SK-N-SH (cell line): ENCODE data around the gene PSTPIP1. TPM values are rescaled to one million over a fixed set of nuclear protein-coding genes. Genes with fewer than 3 reads are reported as not detected.
A peak's percentile ranks its signal among the peaks of the same experiment; 100 is the strongest.

Experiments used
- CTCF ChIA-PET: fragments of 300-600, 350-600 bp; formaldehyde crosslinking; extraction: SDS; loops from one replicate; lab custom pipeline; 2021; lab: Yijun Ruan, JAX
- POLR2A ChIA-PET: fragments of 350-600 bp; sonication (Branson Sonifier 250); formaldehyde crosslinking; extraction: SDS; loops from one replicate; lab custom pipeline; 2020; ENCODE audit warnings: antibody characterized with exemption, inconsistent platforms; lab: Yijun Ruan, JAX
- DNase-seq: peaks from one replicate; pipeline ENCODE4 v3.0.0; 2012
- H2AFZ ChIP-seq: fragments of 200-600 bp; sonication (generic); 2 replicates; pipeline ENCODE4 v1.8.1; 2016; ENCODE audit warnings: antibody characterized with exemption, mild to moderate bottlenecking, low read depth
- H3F3A ChIP-seq: fragments of 200-600 bp; sonication (generic); replicated peaks from 2 replicates; pipeline ENCODE3; 2016; ENCODE audit warnings: antibody characterized with exemption, mild to moderate bottlenecking; ENCODE audit not compliant: insufficient read depth
- H3K27ac ChIP-seq, 2 experiments: fragments of 200-500 bp in 1 of 2; fragments of 200-600 bp in 1 of 2; sonication (Bioruptor generic) in 1 of 2; sonication (generic), shearing (Covaris generic) in 1 of 2; 2 replicates each; pipeline versions ENCODE4 v1.5.1 to v1.6.1; 2014 to 2016; ENCODE audit warnings: low read depth in 2 of 2, inconsistent platforms in 1 of 2, low read length in 1 of 2, mild to moderate bottlenecking in 1 of 2, mixed read lengths in 1 of 2
- H3K27me3 ChIP-seq: fragments of 200-600 bp; sonication (generic), shearing (Covaris generic); 2 replicates; pipeline ENCODE4 v1.6.1; 2016; ENCODE audit warnings: mixed run types; ENCODE audit not compliant: insufficient read depth
- H3K36me3 ChIP-seq, 2 experiments: fragments of 200-500 bp in 1 of 2; fragments of 200-600 bp in 1 of 2; sonication (Bioruptor generic) in 1 of 2; sonication (generic) in 1 of 2; replicated peaks in 1 of 2; 2 replicates each; pipeline versions ENCODE3 to v1.5.1; 2014 to 2016; ENCODE audit warnings: low read length in 1 of 2, mild to moderate bottlenecking in 1 of 2; ENCODE audit not compliant: insufficient read depth in 2 of 2, control insufficient read depth in 1 of 2
- H3K4me1 ChIP-seq, 2 experiments: fragments of 200-500 bp in 1 of 2; fragments of 200-600 bp in 1 of 2; sonication (Bioruptor generic) in 1 of 2; sonication (generic), shearing (Covaris generic) in 1 of 2; 2 replicates each; pipeline versions ENCODE4 v1.5.1 to v1.6.1; 2014 to 2016; ENCODE audit warnings: low read depth in 1 of 2, low read length in 1 of 2, mixed run types in 1 of 2; ENCODE audit not compliant: insufficient read depth in 2 of 2, control insufficient read depth in 1 of 2
- H3K4me2 ChIP-seq: fragments of 200-600 bp; sonication (generic), shearing (Covaris generic); 2 replicates; pipeline ENCODE4 v1.6.1; 2017; ENCODE audit warnings: mixed run types
- H3K4me3 ChIP-seq, 2 experiments: fragments of 200-500 bp in 1 of 2; fragments of 200-600 bp in 1 of 2; sonication (Bioruptor generic) in 1 of 2; sonication (generic), shearing (Covaris generic) in 1 of 2; 2 replicates each; pipeline versions ENCODE4 v1.5.1 to v1.8.1; 2014 to 2016; ENCODE audit warnings: low read depth in 2 of 2, inconsistent platforms in 1 of 2, low read length in 1 of 2, mild to moderate bottlenecking in 1 of 2, mixed read lengths in 1 of 2, moderate library complexity in 1 of 2
- H3K79me2 ChIP-seq: fragments of 200-600 bp; sonication (generic); 2 replicates; pipeline ENCODE4 v1.8.1; 2017; ENCODE audit warnings: mild to moderate bottlenecking; ENCODE audit not compliant: insufficient read depth
- H3K9ac ChIP-seq: fragments of 200-600 bp; sonication (generic); 2 replicates; pipeline ENCODE4 v1.6.1; 2017; ENCODE audit warnings: mixed run types
- H3K9me2 ChIP-seq: fragments of 200-600 bp; sonication (generic); 2 replicates; pipeline ENCODE4 v1.6.1; 2017; ENCODE audit warnings: mixed run types
- H3K9me3 ChIP-seq: fragments of 200-600 bp; sonication (generic); 2 replicates; pipeline ENCODE4 v1.6.1; 2017; ENCODE audit warnings: mixed run types, mild to moderate bottlenecking, moderate library complexity
- H4K20me1 ChIP-seq: fragments of 200-600 bp; sonication (generic); 2 replicates; pipeline ENCODE4 v1.6.1; 2017; ENCODE audit warnings: mild to moderate bottlenecking, mixed run types; ENCODE audit not compliant: insufficient read depth
- CHD2 ChIP-seq: fragments of 150-350 bp; IDR thresholded peaks from 2 replicates; pipeline ENCODE4 v1.6.1; 2018; ENCODE audit warnings: low read length; ENCODE audit not compliant: partially characterized antibody
- ELF1 ChIP-seq: IDR thresholded peaks from 2 replicates; pipeline ENCODE4 v1.4.0; 2012
- EP300 ChIP-seq, 2 experiments: IDR thresholded peaks; 2 replicates each; pipeline versions ENCODE4 v1.4.0 to v1.6.1; 2012; ENCODE audit warnings: borderline replicate concordance in 1 of 2, low read depth in 1 of 2, low read length in 1 of 2
- EZH2phosphoT487 ChIP-seq: fragments of 200-600 bp; sonication (generic); IDR thresholded peaks from 2 replicates; pipeline ENCODE4 v1.6.1; 2017; ENCODE audit warnings: low read depth, mixed run types, mild to moderate bottlenecking, antibody characterized with exemption, moderate library complexity, borderline replicate concordance
- FOSL2 ChIP-seq: IDR thresholded peaks from 2 replicates; pipeline ENCODE4 v1.4.0; 2012; ENCODE audit warnings: low read depth, mild to moderate bottlenecking, moderate library complexity, borderline replicate concordance
- FOXJ3 ChIP-seq: sonication (generic); formaldehyde crosslinking; IDR thresholded peaks from 2 replicates; pipeline ENCODE4 v1.5.1; 2020; ENCODE audit warnings: mild to moderate bottlenecking, missing genetic modification reagents
- FOXM1 ChIP-seq: IDR thresholded peaks from 2 replicates; pipeline ENCODE4 v1.4.0; 2012; ENCODE audit warnings: low read depth, mild to moderate bottlenecking
- GABPA ChIP-seq: IDR thresholded peaks from 2 replicates; pipeline ENCODE4 v1.4.0; 2012; ENCODE audit warnings: low read depth, mild to moderate bottlenecking
- GATA2 ChIP-seq: sonication (generic); formaldehyde crosslinking; IDR thresholded peaks from 2 replicates; pipeline ENCODE4 v1.5.0; 2020; ENCODE audit warnings: mild to moderate bottlenecking, missing genetic modification reagents
- JUND ChIP-seq: IDR thresholded peaks from 2 replicates; pipeline ENCODE4 v1.4.0; 2012
- MEF2A ChIP-seq: IDR thresholded peaks from 2 replicates; pipeline ENCODE4 v1.4.0; 2012; ENCODE audit warnings: low read depth, borderline replicate concordance
- RAD21 ChIP-seq: IDR thresholded peaks from 2 replicates; pipeline ENCODE4 v1.6.1; 2012; ENCODE audit warnings: mild to moderate bottlenecking, low read length
- RCOR1 ChIP-seq: fragments of 150-350 bp; IDR thresholded peaks from 2 replicates; pipeline ENCODE4 v1.6.1; 2017; ENCODE audit warnings: antibody characterized with exemption, low read length
- TEAD4 ChIP-seq: IDR thresholded peaks from 2 replicates; pipeline ENCODE4 v1.4.0; 2012; ENCODE audit warnings: mild to moderate bottlenecking, borderline replicate concordance; ENCODE audit not compliant: insufficient read depth
- USF2 ChIP-seq: fragments of 150-350 bp; IDR thresholded peaks from 2 replicates; pipeline ENCODE4 v1.6.1; 2017; ENCODE audit warnings: antibody characterized with exemption, low read length, low read depth, borderline replicate concordance
- WGBS: methylation state at CpG from one replicate; pipeline ENCODE4 v1.1.6; 2017; ENCODE audit warnings: low lambda C conversion rate; 5-methylcytosine and 5-hydroxymethylcytosine counted together
- polyA plus RNA-seq, 3 experiments: library from polyadenylated mRNA; depleted of rRNA; stranded (reverse); fragments of >200 nt; gene quantifications; 2 replicates each; pipeline ENCODE4 v1.2.3, GENCODE V29; 2012
- TF ChIP-seq, protein P1 (sequence below): fragments of 150-350 bp; IDR thresholded peaks from 2 replicates; pipeline ENCODE4 v1.6.1; 2016; ENCODE audit warnings: mild to moderate bottlenecking, low read depth, low read length

The PSTPIP1 gene
- polyA plus RNA-seq, 1 of the 3 experiments (the other 2 are of a cell fraction), result 0.69 TPM

GRCh38 chr15:76974456-76975036 lies 20.4 kb upstream of the PSTPIP1 start:
- Histone ChIP-seq H3K9me2 (no peaks in the 10 kb centered on the region), H3K4me2 (no peak overlapping the region), H3K9me3 (peaks cover 5% of the 10 kb centered on the region), H3K27ac (no peak overlapping the region), H3K4me3 (no peak overlapping the region), H3K79me2 (no peaks in the 10 kb centered on the region), H2AFZ (no peak overlapping the region), H3K36me3 (no peaks in the 10 kb centered on the region), H3K9ac (no peak overlapping the region)
- ChIA-PET CTCF (interaction anchor here (0.7 to 2.4 kb wide), 5 partner anchors 8 to 847 kb away, joined by 3 to 20 read pairs (median 4); no protein-coding TSS in a partner anchor), POLR2A (no interaction called here)
- DNase-seq, result no peak
- WGBS, result 73% methylated on average over 4 of the region's 4 CpGs
- TF ChIP-seq GABPA (no peak), RAD21 (0 out of 2 replicates have a peak, but pooled peaks have one; percentile 13), GATA2 (CRISPR knock-in tag) (no peak), EP300 (IDR thresholded peaks at IDR 0.05; ENCODE audit: borderline replicate concordance in 1 of 2, low read depth in 1 of 2, low read length in 1 of 2) (no peak), ELF1 (no peak), USF2 (no peak)
- TF ChIP-seq, all 33 proteins: peak for 1
- H3K4me1 ChIP-seq, result no peaks in the 10 kb centered on the region; a peak in 1 of 4 replicates
- H4K20me1 ChIP-seq, result no peaks in the 10 kb centered on the region
- no peaks in the 10 kb centered on the region for H3K27me3 ChIP-seq
- no peaks in the 10 kb centered on the region for H3F3A ChIP-seq

DNA sequence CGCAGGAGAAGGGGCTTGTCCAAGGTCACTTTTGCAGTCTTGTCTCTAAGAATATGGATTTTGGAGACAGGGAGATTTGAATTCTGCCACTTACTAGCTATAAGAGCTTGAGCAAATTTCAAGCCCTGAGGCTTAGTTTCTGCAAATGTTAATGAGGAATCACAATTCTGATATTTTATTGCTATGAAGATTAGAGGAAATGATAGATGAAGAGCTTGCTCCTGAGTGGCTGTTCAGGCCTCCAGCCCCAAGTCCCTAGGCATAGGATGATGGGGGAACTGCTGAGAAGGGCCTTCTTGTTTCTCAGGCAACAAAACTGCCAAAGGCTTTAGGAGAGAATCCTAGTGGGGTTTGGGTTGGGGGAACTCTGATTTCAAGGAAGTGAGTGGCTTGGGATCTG lies 18.8 kb upstream of the PSTPIP1 start:
- Histone ChIP-seq H2AFZ (no peak overlapping the region), H3K27me3 (no peaks in the 10 kb centered on the region), H3K4me1 (no peaks in the 10 kb centered on the region; a peak in 1 of 4 replicates), H3K27ac (no peak overlapping the region), H3F3A (no peaks in the 10 kb centered on the region), H4K20me1 (no peaks in the 10 kb centered on the region), H3K4me3 (no peak overlapping the region), H3K4me2 (no peak overlapping the region), H3K9ac (no peak overlapping the region), H3K79me2 (no peaks in the 10 kb centered on the region), H3K36me3 (no peaks in the 10 kb centered on the region), H3K9me2 (no peaks in the 10 kb centered on the region), H3K9me3 (peaks cover 5% of the 10 kb centered on the region)
- TF ChIP-seq JUND (no peak), ELF1 (no peak), FOSL2 (no peak), FOXJ3 (no peak), RCOR1 (no peak), FOXM1 (no peak), EZH2phosphoT487 (no peak), TEAD4 (no peak), CHD2 (no peak), USF2 (no peak), MEF2A (no peak), RAD21 (no peak)
- TF ChIP-seq, protein P1, sequence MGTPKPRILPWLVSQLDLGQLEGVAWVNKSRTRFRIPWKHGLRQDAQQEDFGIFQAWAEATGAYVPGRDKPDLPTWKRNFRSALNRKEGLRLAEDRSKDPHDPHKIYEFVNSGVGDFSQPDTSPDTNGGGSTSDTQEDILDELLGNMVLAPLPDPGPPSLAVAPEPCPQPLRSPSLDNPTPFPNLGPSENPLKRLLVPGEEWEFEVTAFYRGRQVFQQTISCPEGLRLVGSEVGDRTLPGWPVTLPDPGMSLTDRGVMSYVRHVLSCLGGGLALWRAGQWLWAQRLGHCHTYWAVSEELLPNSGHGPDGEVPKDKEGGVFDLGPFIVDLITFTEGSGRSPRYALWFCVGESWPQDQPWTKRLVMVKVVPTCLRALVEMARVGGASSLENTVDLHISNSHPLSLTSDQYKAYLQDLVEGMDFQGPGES, result no peak
- ChIA-PET POLR2A (no interaction called here), CTCF (interaction anchor here (0.6 kb wide), 1 partner anchor 28 kb away, joined by 3 read pairs; no protein-coding TSS in a partner anchor)
- 33% methylated on average over 1 of the region's 1 CpG for WGBS
- no peak for DNase-seq
